Kidney epithelial cell (primary cell): Measurements from ENCODE around the gene ANP32B. TPM values are rescaled to one million over a fixed set of nuclear protein-coding genes. Genes with fewer than 3 reads are reported as not detected.

Experiments used
- DNase-seq: peaks from one replicate; pipeline ENCODE4 v3.0.0-alpha.2; 2010; ENCODE audit warnings: low read depth
- H3K27me3 ChIP-seq: 2 replicates; pipeline ENCODE4 v1.6.0; 2011; ENCODE audit warnings: low read length; ENCODE audit not compliant: control insufficient read depth, insufficient read depth
- H3K36me3 ChIP-seq: 2 replicates; pipeline ENCODE4 v1.5.1; 2011; ENCODE audit warnings: low read length; ENCODE audit not compliant: control insufficient read depth, insufficient read depth
- H3K4me3 ChIP-seq: 2 replicates; pipeline ENCODE4 v1.5.1; 2011; ENCODE audit warnings: low read depth, mild to moderate bottlenecking, control low read depth, low read length
- total RNA-seq: library from RNA; depleted of rRNA; stranded (reverse); fragments of >200 nt; gene quantifications from 2 replicates; pipeline ENCODE4 v1.2.3, GENCODE V29; 2015
- TF ChIP-seq, protein P1 (sequence below): IDR thresholded peaks from 2 replicates; pipeline ENCODE4 v1.5.1; 2011; ENCODE audit warnings: mild to moderate bottlenecking, moderate library complexity, low read length, control low read depth, inconsistent platforms; ENCODE audit not compliant: insufficient read depth, poor library complexity, severe bottlenecking

ANP32B gene
- total RNA-seq, 1 donor from 2014 or later, result 24.1 TPM

DNA sequence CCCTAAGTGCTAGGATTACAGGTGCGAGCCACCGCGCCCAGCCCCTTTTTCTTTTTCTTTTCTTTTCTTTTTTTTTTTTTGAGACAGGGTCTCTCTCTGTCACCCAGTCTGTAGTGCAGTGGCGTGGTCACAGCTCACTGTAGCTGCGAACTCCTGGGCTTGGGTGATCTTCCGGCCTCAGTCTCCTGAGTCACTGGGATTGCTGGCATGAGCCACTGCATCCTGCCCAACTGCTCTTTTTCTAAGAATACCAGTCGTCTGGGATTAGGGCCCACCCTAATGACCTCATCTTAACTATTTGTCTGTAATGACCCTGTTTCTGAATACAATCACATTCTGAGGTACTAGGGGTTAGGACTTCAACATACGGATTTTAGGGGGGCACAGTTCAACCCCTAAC lies 39.3 kb downstream of the ANP32B start:
- DNase-seq, result no peak
- no peaks in the 10 kb centered on the region for H3K27me3 ChIP-seq
- H3K4me3 ChIP-seq, result no peak overlapping the region
- TF ChIP-seq, protein P1, sequence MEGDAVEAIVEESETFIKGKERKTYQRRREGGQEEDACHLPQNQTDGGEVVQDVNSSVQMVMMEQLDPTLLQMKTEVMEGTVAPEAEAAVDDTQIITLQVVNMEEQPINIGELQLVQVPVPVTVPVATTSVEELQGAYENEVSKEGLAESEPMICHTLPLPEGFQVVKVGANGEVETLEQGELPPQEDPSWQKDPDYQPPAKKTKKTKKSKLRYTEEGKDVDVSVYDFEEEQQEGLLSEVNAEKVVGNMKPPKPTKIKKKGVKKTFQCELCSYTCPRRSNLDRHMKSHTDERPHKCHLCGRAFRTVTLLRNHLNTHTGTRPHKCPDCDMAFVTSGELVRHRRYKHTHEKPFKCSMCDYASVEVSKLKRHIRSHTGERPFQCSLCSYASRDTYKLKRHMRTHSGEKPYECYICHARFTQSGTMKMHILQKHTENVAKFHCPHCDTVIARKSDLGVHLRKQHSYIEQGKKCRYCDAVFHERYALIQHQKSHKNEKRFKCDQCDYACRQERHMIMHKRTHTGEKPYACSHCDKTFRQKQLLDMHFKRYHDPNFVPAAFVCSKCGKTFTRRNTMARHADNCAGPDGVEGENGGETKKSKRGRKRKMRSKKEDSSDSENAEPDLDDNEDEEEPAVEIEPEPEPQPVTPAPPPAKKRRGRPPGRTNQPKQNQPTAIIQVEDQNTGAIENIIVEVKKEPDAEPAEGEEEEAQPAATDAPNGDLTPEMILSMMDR, result no peak
- peaks cover 2% of the 10 kb centered on the region for H3K36me3 ChIP-seq

DNA sequence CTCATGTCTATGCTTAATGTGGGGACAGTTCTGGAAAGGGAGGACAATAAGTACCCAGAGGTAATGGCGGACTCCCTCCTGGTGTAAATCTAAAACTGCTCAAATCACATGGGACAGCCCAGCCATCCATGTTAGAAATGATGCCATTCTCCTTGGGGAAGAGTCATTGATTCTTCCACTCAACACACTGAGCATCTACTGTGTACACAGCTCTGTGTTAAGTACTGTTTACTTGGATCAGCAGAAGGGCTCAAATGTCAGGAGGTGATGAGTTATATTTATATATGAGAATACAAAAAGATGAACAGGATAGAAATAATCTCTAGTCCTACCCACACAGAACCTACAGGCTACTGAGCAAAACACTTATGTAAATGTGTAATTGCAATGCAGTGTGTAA lies 41.6 kb downstream of the ANP32B start:
- Histone ChIP-seq H3K4me3 (no peak overlapping the region), H3K36me3 (peaks cover 2% of the 10 kb centered on the region), H3K27me3 (no peaks in the 10 kb centered on the region)
- no peak for DNase-seq
- TF ChIP-seq, protein P1, result no peak

- no peaks in the 10 kb centered on the region for H3K36me3 ChIP-seq
- TF ChIP-seq, protein P1, result no peak
- no peaks in the 10 kb centered on the region for H3K27me3 ChIP-seq
- no peak overlapping the region for H3K4me3 ChIP-seq
- no peak for DNase-seq
Measured at GRCh38 chr9:98031169-98031568, 48.0 kb downstream of the ANP32B start.

DNA sequence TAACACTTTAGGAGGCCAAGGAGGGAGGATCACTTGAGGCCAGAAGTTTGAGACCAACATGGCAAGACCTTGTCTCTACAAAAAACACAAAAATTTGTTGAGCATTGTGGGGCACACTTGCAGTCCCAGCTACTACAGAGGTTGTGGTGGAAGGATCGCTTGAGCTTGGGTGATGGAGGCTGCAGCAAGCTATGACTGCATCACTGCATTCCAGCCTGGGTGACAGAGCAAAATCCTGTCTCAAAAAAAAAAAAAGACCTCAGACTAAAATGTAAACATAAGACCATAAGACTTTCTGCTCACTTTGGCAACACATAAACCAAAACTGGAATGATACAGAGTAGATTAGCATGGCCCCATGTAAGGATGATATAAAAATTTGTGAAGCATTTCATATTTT lies 48.8 kb downstream of the ANP32B start:
- no peak for DNase-seq
- no peak overlapping the region for H3K4me3 ChIP-seq
- TF ChIP-seq, protein P1, result no peak

DNA sequence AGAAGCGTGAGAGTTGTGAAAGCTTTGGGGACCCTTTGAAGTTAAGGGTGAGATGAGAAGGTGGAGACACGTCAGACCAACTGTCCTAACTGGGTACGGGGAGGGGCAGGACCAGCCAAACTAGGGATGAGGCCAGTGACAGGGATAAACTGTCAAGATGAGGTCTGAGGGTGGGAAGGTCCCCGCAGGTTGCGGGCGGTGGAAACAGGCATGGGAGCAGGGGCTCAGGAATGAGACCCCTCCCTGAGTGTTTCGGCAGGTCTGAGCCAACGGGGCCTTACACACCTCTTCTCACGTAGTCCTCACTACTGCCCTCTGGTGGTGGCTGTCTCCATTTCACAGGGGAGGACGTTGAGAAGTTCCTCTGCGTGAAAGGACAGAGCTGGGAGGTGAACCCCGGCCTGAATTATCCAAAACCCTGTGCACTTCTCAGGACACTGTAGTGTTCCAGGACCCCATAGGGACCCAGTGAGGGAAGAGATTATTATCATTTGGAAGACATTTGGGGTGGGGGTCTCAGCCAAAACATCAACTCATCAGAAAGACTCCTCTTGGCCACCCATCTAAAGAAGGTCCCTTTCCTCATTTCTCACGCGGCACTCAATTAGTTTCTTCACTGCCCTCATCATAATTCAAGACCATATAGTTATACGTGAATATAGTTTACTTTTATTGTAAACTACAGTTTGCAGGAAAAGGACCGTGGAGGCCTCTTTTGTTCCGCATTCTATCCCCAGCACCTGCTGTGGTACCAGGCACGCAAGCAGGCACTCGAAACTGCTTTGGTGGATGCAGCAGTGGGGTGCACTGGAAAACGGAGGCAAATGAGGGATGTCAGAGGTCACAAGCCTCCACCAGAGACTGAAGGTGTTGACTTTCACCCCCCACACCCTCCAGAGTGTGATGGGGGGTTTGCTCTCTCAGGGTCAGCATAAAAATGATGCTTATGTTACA lies 51.7 kb downstream of the ANP32B start:
- H3K27me3 ChIP-seq, result no peaks in the 10 kb centered on the region
- H3K36me3 ChIP-seq, result no peaks in the 10 kb centered on the region
- TF ChIP-seq, protein P1, result peak; percentile 66
- H3K4me3 ChIP-seq, result no peak overlapping the region
- DNase-seq, result no peak

More for the DNA sequence above, 48.8 kb downstream of the ANP32B start:
- no peaks in the 10 kb centered on the region for H3K27me3 ChIP-seq
- no peaks in the 10 kb centered on the region for H3K36me3 ChIP-seq
